HG02588 (cell line): ENCODE data around the gene NLGN2.

ENCODE experiments used
- ATAC-seq: cut with Tn5 transposase; IDR thresholded peaks from one replicate; pipeline ENCODE4 v1.9.1; 2021; ENCODE audit warnings: mild to moderate bottlenecking, moderate library complexity; ENCODE audit not compliant: unreplicated experiment

The NLGN2 gene

DNA sequence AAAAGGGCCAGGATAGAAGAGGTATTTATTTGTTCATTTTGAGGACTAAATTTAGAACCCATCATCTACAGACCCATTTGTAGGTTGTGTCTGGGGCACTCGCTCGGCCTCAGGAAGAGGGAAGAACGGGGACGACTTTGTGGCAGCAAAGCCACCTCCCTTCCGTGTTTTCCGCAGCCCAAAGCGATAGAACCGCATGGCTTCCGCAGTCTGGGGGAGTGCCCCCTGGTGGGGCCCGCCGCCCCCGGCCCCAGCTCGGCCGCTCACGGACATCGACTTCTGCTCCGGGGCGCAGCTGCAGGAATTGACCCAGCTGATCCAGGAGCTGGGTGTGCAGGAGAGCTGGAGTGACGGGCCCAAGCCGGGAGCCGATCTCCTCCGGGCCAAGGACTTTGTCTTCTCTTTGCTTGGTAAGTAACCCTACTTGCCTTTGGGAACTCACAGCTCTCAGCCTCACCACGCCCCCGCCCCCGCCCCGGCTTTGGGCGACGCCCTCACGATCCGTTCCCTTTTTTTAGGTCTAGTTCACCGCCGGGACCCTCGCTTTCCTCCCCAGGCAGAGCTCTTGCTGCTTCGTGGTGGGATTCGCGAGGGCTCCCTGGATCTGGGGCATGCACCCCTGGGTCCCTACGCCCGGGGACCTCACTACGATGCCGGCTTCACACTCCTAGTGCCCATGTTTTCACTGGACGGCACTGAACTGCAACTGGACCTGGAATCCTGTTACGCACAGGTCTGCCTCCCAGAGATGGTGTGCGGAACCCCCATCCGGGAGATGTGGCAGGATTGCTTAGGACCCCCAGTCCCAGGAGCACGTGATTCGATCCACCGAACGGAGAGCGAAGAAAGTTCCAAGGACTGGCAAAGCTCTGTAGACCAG, 28.3 kb downstream of the NLGN2 start:
- peak; percentile 17 for ATAC-seq

GRCh38 chr17:7436556-7437368, 29.1 kb downstream of the NLGN2 start:
- no peak for ATAC-seq

GRCh38 chr17:7437369-7437863, 29.8 kb downstream of the NLGN2 start:
- no peak for ATAC-seq

GRCh38 chr17:7437950-7438614, 30.4 kb downstream of the NLGN2 start:
- no peak for ATAC-seq

DNA sequence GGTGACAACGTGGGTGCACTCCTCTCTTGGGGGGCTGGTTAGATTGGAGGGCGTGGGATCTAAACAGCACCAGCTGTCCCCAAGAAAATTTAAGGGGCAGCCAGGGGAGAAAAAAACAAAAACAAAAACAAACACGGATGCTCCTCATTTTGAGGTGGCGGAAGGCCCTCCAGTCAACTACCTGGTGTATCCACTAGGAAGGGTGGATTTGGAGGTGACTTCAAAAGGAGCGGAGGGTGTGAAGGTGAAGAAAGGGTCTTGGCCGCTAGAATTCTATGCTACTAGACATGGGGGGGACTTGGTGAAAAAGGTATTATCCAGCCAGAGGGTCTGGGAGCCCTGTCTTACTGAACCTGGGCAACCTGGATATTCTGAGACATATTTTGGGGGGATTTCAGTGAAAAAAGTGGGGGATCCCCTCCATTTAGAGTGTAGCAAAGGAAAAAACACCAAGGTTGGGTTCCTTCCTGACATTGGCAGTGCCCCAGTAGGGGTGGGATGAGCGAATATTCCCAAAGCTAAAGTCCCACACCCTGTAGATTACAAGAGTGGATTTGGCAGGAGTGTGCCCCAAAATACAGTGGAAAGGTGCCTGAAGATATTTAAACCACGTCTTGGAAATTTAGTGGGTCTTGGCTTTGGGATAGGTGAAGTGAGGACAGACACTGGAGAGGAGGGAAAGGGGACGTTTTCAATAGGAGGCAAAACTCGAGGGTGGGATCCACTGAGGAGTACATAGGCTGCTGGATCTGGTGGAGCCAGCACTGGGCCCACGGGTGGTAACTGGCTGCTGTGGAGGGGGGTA, 31.2 kb downstream of the NLGN2 start:
- no peak for ATAC-seq

DNA sequence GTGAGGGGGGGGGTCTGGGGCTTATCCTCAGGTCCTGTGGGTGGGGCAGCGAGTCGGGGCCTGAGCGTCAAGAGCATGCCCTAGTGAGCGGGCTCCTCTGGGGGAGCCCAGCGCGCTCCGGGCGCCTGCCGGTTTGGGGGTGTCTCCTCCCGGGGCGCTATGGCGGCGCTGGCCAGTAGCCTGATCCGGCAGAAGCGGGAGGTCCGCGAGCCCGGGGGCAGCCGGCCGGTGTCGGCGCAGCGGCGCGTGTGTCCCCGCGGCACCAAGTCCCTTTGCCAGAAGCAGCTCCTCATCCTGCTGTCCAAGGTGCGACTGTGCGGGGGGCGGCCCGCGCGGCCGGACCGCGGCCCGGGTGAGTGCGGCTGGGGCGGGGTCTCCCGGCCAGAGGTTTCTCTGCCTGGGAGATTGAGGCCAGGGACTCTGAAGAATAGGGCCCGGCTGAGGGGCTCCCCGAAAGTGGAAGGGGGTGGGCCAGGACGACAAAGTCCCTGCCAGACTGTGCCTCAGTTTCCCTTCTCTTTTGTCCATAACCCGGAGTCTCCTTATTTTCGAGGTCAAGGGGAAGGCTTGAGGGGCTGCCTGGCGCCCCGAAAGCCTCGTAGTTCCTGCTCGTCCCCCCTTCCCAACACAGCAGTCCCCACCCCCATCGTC, 31.9 kb downstream of the NLGN2 start, which contains the start of gene FGF11:
TSS of gene FGF11 (plus strand) at position 51 of the 651 bp plus-strand sequence. CDS start at position 160, 109 bp downstream.
- ATAC-seq: no peak

DNA sequence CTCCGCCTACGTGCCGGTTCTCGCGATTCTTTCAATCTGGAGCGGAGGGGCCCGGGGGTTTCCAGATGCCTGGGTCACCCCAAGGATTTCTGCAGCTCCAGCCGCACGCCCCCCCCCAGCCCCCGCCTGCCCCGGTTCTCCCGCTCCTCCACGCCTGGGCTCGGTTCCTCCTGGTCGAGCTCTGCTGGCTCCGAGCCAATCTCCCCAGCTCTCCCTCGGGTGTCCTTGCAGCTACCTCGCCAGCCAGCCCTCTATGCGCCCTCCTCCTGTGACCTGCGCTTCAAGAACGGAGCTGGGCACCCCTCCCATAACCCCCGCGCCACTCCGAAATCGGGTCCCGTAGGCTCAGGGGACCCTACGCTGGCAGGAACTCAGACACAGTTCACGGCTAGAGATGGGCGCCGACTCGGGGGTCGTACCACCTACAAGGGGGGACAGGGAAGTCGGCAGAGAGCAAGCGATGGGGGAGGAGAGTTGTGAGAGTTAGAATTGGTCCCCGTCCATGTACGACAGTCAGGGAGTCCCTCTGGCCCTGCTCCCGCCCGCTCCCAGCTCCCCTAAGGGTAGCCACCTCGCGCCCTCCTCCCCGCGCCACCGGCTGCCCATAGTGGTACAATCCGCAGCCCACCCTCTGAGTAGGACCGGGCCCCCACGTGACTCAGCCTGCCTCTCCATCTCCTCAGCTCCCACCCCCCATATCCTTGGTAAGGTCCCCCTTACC, 32.6 kb downstream of the NLGN2 start:
- no peak for ATAC-seq

GRCh38 chr17:7440834-7441195, 33.2 kb downstream of the NLGN2 start:
- ATAC-seq: no peak

DNA sequence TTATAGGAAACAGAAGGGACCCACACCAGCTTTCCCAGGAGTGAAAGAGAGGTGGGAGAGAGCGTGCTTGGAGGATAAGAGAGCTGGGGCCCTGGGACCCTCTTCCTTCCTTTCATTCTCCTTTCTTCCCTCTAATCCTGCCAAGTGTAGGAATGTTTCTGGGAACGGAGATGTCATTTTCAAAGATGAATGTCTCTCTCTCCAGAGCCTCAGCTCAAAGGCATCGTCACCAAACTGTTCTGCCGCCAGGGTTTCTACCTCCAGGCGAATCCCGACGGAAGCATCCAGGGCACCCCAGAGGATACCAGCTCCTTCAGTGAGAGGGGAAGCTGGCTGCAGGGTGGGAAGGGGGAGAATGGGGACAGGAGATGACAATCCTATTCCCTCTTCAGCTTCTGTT, 33.6 kb downstream of the NLGN2 start:
- no peak for ATAC-seq

DNA sequence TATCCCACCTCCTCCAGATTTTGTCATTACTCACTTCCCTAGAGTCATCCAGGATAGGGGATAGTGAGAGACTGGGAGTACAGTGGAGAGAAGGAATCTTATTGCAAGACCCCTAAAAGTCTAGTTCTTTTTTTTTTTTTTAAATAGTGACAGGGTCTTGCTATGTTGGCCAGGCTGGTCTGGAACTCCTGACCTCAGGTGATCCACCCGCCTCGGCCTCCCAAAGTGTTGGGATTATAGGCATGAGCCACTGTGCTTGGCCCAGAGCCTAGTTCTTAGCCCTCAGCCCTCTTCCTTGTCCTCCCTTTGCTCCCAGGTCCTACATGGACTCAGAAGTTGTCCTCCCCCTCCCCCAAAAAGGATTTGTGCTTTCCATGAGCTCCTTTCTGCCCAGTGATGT, 34.5 kb downstream of the NLGN2 start:
- no peak for ATAC-seq

DNA sequence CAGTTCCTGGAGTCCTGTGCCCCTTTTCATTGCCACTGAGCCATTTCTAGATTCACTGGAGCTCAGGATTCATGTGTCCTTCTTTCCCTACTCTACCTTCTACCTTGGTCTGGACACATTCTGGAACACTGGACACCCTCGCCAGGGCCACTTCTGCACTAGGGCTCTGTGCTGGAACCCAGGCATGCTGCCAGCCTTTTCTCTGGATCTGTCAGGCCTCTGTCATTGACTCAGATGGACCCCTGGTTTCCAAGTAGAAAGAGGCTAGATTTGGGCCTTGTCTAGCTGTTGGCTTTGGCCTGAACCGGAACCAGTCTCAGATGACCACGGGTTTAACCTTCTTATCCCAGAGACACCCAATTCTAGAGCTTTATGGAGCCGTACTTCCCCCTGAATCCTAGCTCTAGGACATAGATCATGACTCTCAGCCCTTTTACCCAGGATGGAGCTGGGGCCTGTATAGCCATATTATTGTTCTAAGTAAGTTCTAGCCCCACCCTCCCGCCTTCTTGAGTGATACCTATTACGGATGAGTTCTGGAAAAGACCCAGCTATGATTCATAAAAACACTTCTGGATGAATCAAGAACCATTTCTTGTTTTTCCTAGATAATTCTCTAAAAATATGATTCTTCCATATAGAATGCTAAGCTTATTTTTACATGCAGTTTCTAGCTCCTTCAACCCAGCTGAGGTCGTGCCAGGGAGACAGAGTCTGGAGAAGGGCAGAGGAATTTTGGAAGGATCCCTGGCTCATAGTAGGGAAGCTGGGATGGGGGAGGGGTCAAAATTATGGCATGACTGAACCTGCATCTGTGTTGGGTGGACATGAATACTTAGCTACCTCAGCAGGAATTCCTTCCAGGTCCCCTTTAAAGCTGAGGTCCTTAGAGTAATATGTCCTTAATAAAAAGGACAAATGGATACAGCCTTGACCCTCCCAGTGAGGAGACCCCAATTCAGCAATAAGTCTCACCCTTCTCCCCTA, 36.1 kb downstream of the NLGN2 start:
- ATAC-seq: no peak

GRCh38 chr17:7444682-7445618, 37.3 kb downstream of the NLGN2 start, which contains the start of gene CHRNB1:
Gene CHRNB1, plus strand, starts transcription at chr17:7445061. Its CDS starts 67 bp downstream, at chr17:7445128.
- no peak for ATAC-seq

- ATAC-seq: no peak
Measured at GRCh38 chr17:7445619-7445968, 37.9 kb downstream of the NLGN2 start.

DNA sequence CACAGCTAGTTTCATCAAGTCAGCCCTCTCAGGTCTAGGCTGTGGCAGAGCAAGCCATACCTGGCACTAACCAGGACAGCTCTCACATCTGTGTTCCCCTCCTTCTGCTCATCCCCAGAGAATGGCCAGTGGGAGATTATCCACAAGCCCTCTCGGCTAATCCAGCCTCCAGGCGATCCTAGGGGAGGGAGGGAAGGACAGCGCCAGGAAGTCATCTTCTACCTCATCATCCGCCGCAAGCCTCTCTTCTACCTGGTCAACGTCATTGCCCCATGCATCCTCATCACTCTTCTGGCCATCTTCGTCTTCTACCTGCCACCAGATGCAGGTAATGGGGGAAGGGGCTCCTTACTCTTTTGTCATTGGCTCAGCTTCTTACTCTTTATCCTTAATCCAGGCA, 40.8 kb downstream of the NLGN2 start:
- ATAC-seq: no peak

DNA sequence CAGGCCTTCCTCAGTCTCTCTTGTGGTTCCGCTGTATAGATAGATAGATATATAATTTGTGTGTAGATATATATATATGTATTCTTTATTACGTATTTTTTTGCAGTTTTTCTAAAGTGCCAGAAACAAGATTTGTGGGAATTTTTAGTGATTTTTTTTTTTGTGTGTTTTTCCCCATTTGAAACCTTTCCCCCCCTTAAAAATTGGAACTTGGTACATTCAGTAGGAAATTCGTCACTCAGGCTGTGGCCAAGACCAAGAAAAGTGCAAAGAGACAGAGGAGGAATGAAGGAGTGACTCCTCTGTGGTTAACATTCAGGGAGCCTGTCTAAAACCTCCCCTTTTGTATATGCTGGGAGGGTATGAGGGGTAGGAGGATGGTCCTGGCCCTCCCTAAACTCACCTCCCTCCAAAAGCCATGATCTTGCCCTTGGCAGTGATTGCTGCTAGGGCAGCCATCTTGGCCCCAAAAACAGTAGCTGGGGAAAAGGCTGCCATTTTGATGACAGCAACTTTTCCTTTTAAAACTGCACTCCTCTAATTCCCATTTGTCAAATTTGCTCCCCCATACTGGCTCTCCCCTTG, 52.4 kb downstream of the NLGN2 start:
- no peak for ATAC-seq

DNA sequence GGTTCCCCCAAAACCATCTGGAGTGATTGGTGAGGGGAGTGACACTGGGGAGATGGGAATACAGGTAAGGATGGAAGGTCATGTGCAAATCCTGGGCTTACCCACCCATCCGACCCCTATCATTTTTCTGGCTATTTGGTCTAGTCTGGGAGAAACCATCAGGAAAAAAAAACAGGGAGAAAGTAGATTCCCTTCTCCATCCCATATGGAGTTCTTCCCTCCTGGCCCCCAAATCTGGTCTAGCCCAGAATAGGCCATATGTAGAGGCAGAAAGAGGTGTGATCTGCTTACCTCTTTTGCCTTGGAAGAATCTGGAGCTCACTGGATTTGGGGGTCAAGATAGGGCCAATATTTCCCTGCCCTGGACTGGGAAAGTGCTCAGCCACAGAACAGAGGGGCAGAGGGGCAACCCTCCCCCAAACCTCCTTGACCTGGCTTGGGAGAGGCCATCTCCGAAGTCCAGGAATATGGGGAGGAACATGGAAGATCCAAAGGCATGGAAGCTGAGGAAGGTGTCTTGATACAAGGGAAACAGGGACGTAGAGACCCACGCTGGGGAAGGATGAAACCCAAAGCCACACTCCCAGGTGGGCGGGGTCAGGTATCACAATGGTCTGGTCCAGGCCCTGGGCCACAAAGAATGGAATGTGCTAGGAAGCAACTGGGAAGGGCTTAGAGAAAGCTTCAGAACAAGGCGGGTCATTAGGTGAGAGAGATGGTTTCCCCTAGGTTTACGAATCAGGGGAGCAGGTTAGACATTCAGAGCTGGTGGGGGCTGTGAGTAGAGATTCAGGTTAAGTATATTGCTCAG, 53.4 kb downstream of the NLGN2 start:
- no peak for ATAC-seq
